ENCODE results near the gene CLDN19.
A peak's percentile ranks its signal among the peaks of the same experiment; 100 is the strongest.
"Not testable (repeated sequence)": the region's sequence is repeated elsewhere in the genome, so short reads cannot be mapped to it uniquely, and the experiment has no call there.

The CLDN19 gene

GRCh38 chr1:42737986-42738677 lies 1.9 kb downstream of the CLDN19 start:
- DNase-seq (ENCODE audit: low spot score): no peak

- peak; percentile 36 for DNase-seq (ENCODE audit: low spot score)
Measured at GRCh38 chr1:42737257-42737656, 2.8 kb downstream of the CLDN19 start.

GRCh38 chr1:42736571-42737200 lies 3.4 kb downstream of the CLDN19 start:
- DNase-seq (ENCODE audit: low spot score): no peak

- no peak for DNase-seq (ENCODE audit: low spot score)
Measured at GRCh38 chr1:42736152-42736551, 3.9 kb downstream of the CLDN19 start.

- DNase-seq (ENCODE audit: low spot score): no peak
Measured at GRCh38 chr1:42735477-42736105, 4.4 kb downstream of the CLDN19 start.

- DNase-seq (ENCODE audit: low spot score): no peak
Measured at GRCh38 chr1:42735056-42735455, 5.0 kb downstream of the CLDN19 start.

- DNase-seq (ENCODE audit: low spot score): no peak
Measured at GRCh38 chr1:42734201-42735035, 5.6 kb downstream of the CLDN19 start.

- DNase-seq (ENCODE audit: low spot score): no peak
Measured at GRCh38 chr1:42733415-42734200, 6.4 kb downstream of the CLDN19 start.

- no peak for DNase-seq (ENCODE audit: low spot score)
Measured at GRCh38 chr1:42732126-42732680, 7.8 kb downstream of the CLDN19 start.

GRCh38 chr1:42731585-42731984 lies 8.5 kb downstream of the CLDN19 start:
- DNase-seq (ENCODE audit: low spot score): no peak

GRCh38 chr1:42730988-42731387 lies 9.0 kb downstream of the CLDN19 start:
- DNase-seq (ENCODE audit: low spot score): no peak

GRCh38 chr1:42730002-42730401 lies 10.0 kb downstream of the CLDN19 start:
- DNase-seq (ENCODE audit: low spot score): no peak

- DNase-seq (ENCODE audit: low spot score): not testable (repeated sequence)
Measured at GRCh38 chr1:42725820-42726219, 14.2 kb downstream of the CLDN19 start.

GRCh38 chr1:42723511-42723910 lies 16.5 kb downstream of the CLDN19 start:
- no peak for DNase-seq (ENCODE audit: low spot score)

GRCh38 chr1:42722403-42722802 lies 17.6 kb downstream of the CLDN19 start:
- DNase-seq (ENCODE audit: low spot score): not testable (repeated sequence)

- no peak for DNase-seq (ENCODE audit: low spot score)
Measured at GRCh38 chr1:42721926-42722325, 18.1 kb downstream of the CLDN19 start.

- no peak for DNase-seq (ENCODE audit: low spot score)
Measured at GRCh38 chr1:42720868-42721267, 19.2 kb downstream of the CLDN19 start.

- DNase-seq (ENCODE audit: low spot score): not testable (repeated sequence)
Measured at GRCh38 chr1:42714441-42714840, 25.6 kb downstream of the CLDN19 start.

GRCh38 chr1:42713293-42713692 lies 26.7 kb downstream of the CLDN19 start:
- no peak for DNase-seq (ENCODE audit: low spot score)

- DNase-seq (ENCODE audit: low spot score): not testable (repeated sequence)
Measured at GRCh38 chr1:42712808-42713207, 27.2 kb downstream of the CLDN19 start.

- DNase-seq (ENCODE audit: low spot score): no peak
Measured at GRCh38 chr1:42703888-42704464, 36.1 kb downstream of the CLDN19 start.

Measured in globus pallidus (tissue), 1 donor.